ENCODE data around the gene ASB6.

DNA sequence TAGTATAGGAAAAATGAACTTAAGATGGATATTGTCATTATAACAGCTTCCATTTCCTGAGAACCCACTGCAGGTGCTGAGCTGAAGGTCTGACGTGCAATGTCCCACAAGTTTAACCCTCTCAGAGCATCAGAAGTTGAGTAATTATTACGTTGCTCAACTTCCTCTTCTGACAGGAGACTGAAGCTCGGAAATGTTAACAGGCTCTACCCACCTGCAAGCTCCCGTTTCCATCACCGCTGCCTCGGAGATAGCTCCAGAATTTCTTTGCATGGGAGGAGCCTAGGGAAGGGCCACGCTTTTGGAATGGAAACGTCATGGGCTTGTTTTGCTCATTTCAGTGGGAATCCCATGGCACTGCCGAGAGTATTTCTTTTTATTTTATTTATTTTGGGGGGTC, 17.0 kb downstream of the ASB6 start:
- TF ChIP-seq, protein P1, sequence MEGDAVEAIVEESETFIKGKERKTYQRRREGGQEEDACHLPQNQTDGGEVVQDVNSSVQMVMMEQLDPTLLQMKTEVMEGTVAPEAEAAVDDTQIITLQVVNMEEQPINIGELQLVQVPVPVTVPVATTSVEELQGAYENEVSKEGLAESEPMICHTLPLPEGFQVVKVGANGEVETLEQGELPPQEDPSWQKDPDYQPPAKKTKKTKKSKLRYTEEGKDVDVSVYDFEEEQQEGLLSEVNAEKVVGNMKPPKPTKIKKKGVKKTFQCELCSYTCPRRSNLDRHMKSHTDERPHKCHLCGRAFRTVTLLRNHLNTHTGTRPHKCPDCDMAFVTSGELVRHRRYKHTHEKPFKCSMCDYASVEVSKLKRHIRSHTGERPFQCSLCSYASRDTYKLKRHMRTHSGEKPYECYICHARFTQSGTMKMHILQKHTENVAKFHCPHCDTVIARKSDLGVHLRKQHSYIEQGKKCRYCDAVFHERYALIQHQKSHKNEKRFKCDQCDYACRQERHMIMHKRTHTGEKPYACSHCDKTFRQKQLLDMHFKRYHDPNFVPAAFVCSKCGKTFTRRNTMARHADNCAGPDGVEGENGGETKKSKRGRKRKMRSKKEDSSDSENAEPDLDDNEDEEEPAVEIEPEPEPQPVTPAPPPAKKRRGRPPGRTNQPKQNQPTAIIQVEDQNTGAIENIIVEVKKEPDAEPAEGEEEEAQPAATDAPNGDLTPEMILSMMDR (IDR thresholded peaks at IDR 0.05): no peak
- no peak for TF ChIP-seq POLR2A (IDR thresholded peaks at IDR 0.05)

All from body of pancreas (tissue), 4 donors.